GM19193 (cell line): ENCODE data around the gene PITPNB.

ENCODE experiments used
- POLR2A ChIP-seq: IDR thresholded peaks from 4 replicates; pipeline ENCODE4 v1.6.1; 2011; ENCODE audit not compliant: insufficient read depth, insufficient read length; ENCODE audit errors: extremely low read depth

PITPNB gene

DNA sequence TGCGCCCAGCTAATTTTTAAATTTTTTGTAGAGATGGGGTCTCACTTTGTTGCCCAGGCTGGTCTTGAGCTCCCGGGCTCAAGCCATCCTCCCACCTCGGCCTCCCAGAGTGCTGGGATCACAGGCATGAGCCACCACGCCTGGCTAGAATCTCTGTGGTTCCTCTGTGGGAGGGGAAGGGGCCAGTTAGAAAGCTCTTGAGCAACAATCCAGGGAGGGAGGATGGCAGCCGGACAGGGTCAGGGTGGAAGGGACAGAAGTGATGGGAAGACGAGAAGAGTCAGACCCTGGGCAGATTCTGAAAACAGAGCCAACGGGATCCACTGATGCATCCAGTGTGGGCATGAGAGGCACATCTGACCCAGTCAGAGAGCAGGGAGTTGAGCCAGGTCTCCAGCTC is 78.6 kb downstream of the PITPNB start:
- no peak for TF ChIP-seq POLR2A

DNA sequence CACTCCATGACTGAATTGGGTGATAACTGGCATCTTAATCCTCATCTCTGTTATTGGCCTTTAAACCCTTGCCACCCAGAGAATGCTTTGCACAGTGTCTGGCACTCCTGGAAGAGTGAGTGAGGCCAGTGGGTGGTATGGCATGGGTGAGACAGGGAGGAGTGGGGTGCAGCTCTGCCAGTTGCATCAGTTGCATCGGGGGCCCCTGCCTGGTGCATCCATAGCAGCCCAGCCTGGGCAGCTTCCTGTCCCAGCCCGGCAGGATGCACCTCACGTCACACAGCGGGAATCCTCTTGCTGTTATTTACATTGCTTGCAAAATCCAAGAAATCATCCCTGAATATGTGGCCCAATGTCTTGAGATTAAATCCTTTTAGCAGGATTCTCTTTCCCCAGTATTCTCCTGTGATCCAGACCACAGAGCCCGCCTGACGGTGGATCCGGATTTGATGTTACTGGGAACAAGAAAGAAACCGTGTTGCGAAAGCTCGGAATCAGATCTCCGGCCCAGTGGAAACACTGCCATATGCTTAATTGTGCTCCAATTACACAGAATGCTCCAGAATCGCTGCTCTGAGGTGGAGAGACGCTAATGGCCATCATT is 79.9 kb downstream of the PITPNB start:
- TF ChIP-seq POLR2A: no peak

DNA sequence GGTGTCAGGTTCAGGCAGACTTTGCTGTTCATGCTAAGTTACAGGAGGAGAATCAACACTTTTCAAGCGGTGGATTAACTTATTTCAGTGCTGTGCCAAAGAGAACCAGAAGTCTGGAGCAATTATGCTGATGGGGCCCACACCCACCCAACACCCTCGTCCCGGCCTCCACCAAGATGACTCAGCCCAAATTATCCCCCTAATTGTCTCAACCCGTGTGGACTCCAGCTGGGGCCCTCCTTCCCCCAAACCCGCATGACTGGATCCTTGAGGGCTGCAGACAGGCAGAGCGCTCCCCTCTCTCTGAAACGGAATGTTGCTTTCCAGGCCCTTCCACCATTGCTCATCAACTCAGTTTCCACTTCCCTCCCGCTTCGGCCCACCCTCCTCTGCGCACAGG is 82.9 kb downstream of the PITPNB start:
- TF ChIP-seq POLR2A: no peak

DNA sequence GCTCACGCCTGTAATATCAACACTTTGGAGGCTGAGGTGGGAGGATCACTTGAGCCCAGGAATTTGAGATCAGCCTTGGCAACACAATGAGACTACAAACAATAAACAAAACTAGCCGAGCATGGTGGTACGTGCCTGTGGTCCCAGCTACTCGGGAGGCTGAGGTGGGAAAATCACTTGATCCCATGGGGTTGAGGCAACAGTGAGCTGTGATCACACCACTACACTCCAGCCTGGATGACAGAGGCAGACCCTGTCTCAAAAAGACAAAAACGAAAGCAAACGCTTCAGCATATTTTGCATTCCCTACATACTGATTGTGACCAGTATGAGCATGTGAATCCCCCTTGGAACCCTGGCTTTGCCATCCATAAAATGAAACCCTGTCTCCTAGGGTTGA is 83.6 kb downstream of the PITPNB start:
- TF ChIP-seq POLR2A: no peak

DNA sequence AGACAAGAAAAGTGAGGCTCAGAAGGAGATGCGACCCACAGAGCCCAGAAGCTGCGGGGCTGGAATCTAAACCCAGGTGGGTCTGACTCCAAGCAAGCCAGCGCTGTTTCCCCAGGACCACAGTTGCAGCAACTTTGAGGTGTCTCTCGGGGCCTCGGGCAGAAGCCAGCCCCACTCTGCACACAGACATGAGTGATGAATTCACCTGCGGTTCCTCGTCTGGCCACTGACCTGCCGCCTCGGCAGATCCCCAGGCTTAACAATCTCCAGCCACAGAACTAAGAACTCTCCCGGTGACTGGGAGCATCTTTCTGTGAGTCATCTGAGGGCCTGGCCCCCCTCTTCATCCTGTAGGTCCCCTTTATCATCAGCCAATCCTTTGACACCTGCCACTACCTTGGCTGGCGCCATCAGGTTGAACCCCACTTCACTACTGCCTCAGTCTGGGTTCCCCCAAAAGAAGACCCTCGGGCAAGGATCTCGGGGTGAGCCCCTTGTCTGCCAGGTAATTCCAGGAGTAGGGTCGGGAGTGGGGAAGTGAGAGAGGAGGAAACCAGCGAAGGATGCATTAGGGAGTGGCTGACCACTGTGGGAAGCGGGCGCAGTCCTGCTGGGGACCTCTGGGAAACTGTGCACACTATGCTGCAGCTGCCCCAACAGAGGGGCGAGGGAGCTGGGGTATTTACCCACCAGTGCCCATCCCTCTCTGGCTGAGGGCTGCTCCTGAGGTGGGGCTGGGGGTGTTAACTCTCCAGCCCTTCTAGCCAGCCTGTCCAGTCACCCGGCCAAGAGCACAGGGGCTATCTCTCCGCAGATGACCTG is 84.5 kb downstream of the PITPNB start:
- TF ChIP-seq POLR2A: no peak

DNA sequence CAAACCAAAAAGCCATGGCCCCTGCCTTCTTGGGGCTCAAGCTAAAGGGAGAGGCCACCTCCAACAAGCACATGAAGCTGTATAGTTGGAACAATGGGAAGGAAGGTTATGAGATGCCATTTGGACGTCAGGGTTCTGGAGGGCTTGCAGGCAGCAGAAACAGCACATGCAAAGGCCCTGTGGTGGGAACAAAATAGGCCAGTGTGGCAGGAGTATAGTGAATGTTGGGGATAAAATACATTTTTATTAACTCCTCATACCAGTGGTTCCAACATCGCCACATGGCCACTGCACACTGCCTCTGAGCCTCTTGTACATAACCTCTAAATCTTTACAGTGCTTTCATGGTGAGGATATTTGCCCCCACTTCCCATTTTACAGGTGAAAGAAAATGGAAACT is 85.3 kb downstream of the PITPNB start:
- TF ChIP-seq POLR2A: no peak

DNA sequence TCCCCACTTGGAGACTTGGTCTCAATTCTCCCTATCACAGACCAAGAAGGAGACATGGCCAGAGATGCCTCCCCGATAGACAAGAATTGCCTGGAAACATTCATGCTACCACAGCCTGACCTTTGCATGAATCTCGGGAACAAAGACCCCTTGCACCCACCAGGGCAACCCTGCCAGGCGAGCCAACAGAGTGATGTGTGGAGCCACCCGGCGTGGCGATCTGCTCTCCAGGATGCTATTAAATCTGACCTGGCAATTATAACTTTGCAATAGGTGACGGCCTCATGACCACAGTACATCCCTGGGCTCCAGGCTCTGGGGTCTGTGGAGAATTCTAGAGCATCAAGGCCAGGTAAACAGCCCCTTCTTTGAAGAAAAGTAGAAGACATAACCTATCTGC is 86.5 kb downstream of the PITPNB start:
- TF ChIP-seq POLR2A: no peak

DNA sequence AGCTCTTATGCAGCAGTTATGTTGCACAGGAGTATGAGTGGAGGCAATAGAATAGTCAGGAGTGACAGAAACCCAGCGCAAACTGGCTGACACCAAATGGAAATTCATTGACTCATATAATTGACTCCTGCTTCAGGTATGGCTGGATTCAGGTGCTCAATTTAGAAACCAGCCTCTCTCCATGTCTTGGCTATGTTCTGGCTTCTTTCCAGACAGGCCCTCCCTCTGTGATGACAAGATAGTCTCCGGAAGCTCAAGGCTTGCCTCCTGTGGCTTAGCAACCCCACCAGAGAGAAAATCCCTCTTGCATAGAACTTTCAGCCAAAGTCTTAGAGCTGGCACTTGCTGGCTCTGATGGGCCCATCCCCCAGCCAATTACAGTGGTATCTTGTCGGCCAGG is 89.4 kb downstream of the PITPNB start:
- no peak for TF ChIP-seq POLR2A

DNA sequence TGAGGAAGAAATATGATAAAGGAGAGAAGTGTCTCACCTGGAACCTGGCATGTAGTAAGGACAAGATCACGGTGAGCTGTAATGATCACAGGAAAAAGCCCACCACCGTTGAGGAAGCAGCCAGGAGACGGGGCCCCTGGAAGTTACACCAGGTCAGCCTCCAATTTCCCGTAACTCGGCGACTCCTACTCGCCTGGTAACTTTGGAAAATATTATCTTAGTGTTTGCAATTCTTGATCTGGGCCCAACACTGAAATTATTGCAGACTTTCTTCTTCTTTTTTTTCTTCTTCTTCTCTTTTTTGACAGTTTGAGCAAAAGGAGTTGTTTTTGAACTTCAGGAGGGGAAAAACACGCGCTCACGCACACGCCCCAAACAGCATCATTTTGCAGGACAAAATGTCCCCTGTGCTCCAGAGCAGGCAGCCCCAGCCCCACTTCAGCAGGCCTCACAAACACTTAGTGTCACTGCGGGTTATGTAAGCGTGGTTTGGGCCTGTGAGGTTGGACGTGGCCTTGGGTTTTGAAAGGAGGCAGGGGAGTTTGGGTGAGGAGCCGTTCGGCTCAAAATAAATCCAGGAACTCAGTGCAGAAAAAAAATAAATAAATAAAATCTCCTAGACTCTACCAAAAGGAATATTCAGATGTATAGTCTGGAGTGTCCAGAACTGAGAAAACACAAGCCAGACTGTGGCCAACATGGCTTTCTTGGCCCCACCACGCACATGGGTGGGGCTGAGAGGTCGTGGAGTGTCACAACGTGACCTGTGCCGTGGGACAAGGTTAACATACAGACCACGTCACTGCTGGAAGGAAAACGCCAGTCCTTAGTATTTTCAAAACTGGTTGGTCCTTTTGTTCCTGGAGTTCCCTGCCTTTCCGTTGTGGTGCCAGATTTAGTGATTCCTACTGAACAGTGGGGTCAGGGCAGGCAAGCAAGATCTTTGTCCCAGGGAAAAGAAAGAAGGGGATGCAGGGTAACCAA is 91.2 kb downstream of the PITPNB start:
- no peak for TF ChIP-seq POLR2A

DNA sequence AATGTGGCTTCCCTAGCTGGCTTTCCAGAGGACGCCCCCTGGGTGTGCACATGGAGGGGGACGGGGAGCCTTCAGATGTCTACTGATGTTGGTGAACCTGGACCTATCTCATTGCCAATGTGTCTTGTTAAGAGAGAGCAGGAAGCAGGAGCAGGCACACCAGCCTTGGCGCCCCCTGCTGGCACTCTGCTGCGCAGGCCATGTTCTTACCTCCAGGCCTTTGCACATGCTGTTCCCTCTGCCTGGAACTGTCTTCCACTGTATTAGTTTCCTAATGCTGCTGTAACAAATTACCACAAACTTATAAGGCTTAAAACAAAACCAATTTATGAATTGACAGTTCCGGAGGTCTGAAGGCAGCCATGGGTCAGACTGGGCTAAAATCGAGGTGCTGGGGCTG is 93.9 kb downstream of the PITPNB start:
- TF ChIP-seq POLR2A: no peak

DNA sequence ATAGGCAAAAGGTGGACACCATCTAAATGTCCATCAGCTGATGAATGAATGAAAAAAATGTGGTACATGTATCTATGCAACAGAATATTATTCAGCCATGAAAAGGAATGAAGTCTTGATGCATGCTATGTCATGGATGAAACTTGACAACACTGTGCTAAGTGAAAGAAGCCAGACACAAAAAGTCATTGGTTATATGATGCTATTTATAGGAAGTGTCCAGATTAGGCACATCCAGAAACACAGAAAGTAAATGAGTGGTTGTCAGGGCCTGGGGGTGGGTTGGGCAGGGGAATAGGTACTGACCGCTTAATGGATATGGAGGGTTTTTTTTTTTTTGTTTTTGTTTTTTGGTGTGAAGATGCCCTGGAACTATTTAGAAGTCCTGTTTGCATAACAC is 95.8 kb downstream of the PITPNB start:
- TF ChIP-seq POLR2A: no peak

DNA sequence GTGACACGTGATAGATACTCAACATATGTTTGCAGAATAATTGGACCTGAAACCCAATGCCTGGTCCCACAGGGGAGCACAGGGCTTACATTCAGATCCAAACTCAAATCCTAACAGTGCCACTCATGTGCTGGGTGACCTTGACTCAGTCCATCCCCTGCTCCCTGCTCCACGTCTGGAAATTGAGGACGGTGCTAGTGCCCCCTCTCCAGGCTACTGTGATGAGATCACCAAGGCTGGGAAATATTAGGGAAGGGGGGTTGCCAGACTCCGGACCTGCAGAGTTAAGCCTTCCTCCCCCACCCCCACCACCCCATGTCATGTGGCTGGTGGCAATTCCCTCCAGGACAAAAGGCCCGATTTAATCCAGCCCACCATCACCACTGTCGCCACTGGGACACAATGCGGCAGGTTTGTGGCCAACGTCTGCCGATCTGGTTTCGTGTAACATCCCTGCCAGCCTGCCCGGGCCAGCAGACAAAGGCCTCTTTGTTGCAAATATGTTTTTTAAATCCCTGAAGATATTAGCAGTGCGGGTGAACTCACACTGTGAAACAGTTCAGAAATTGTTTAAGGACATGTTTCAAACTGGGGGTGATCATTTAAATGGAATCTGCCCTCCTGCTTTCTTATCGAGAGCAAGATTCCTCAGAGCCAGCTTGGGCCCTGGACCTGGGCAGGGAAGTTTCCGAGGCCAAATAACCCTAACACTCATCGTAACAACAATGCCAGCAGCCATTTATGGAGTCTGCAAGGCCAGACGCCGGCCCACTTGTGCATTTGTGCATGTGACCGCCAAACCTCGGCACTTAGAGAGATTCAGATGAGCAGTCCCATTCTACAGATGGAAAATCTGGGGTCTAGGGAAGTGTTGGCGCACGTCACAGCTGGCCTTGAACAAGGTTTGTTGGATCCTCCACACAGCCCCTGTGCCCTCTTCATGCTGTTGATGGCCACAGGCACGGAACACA is 97.9 kb downstream of the PITPNB start:
- TF ChIP-seq POLR2A: no peak

DNA sequence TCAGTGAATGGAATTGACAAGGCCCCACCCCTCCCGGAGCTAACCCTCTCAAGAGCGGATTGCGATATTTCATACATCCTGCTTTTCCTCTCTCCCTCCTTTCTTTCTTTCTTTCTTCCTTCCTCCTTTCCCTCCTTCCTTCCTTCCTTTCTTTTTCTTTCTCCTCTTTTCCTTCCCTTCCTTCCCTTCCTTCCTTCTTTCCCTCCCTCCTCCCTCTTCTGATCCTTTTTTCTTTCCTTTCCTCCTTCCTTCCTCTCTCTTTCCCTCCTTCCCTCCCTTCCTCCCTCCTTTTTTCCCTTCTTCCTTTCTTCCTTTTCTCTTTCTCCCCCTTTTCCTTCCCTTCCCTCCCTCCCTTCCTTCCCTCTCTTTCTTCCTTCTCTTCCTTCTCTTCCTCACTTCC is 102.5 kb downstream of the PITPNB start:
- no peak for TF ChIP-seq POLR2A

DNA sequence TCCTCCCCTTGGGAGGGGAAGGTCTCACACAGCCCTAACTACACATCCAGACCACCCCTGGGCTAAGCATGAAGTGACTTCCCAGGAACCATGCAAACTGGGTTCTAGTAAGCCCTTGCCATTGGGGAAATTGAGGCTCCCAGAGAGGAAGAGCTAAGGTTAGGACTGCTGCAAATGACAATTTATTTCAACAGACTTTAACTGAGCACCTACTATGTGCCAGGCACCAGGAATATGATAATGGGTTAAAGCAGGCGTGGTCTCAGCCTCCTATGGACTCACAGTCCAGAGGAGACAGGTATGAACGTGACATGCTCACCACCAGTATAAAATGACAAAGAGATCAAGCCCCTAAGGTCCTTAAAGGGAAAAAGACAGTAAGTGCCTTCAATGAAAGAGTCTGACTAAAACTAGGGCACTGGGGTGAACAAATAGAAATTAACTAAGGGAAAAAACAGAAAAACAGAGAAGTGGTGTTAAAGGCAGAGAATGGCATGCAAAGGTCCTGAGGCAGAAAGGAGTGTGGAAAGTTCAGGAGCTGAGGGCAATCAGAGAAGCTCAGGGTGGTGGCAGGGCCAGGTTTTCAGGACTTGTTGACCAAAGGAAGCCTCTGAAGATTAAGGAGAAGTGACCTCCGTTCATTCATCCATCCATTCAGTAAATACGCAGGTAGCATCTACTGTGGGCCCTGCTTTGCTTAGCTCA is 103.1 kb downstream of the PITPNB start:
- no peak for TF ChIP-seq POLR2A
